Neural crest cell (in vitro differentiated cells): ENCODE measurements around the gene LCN2. TPM values are rescaled to one million over a fixed set of nuclear protein-coding genes. Genes with fewer than 3 reads are reported as not detected.
"Not testable (repeated sequence)": the region's sequence is repeated elsewhere in the genome, so short reads cannot be mapped to it uniquely, and the experiment has no call there.

ENCODE experiments used
- DNase-seq: peaks from one replicate; pipeline ENCODE4 v3.0.0; 2021; ENCODE audit warnings: low read depth, mixed read lengths, low spot score
- H3K27ac Mint-ChIP-seq: one replicate; pipeline ENCODE4 v1.8.0; 2021; ENCODE audit warnings: mild to moderate bottlenecking, mixed read lengths; ENCODE audit not compliant: unreplicated experiment
- H3K27me3 Mint-ChIP-seq: 2 replicates; pipeline ENCODE4 v1.8.0; 2021; ENCODE audit warnings: low read depth, mild to moderate bottlenecking, mixed read lengths
- H3K36me3 Mint-ChIP-seq: 2 replicates; pipeline ENCODE4 v1.8.0; 2021; ENCODE audit warnings: low read depth, mild to moderate bottlenecking, mixed read lengths
- H3K4me1 Mint-ChIP-seq: 2 replicates; pipeline ENCODE4 v1.8.0; 2021; ENCODE audit warnings: mixed read lengths
- H3K4me3 Mint-ChIP-seq: one replicate; pipeline ENCODE4 v1.8.0; 2021; ENCODE audit warnings: mild to moderate bottlenecking, mixed read lengths
- H3K9me3 Mint-ChIP-seq: 2 replicates; pipeline ENCODE4 v1.8.0; 2021; ENCODE audit warnings: mixed read lengths
- total RNA-seq: library from RNA; stranded (reverse); gene quantifications from 2 replicates; pipeline ENCODE4 v1.2.1, GENCODE V29; 2021
- TF ChIP-seq, protein P1 (sequence below): fragments of 200-600 bp; sonication (generic); conservative IDR thresholded peaks from 2 replicates; pipeline ENCODE4 v1.5.0; 2021; ENCODE audit warnings: antibody characterized with exemption, mild to moderate bottlenecking

LCN2 gene
- total RNA-seq, 1 donor from 2014 or later = not detected

GRCh38 chr9:128106181-128106939, 42.9 kb upstream of the LCN2 start:
- Mint-ChIP-seq H3K27me3 (no peaks in the 10 kb centered on the region), H3K9me3 (no peaks in the 10 kb centered on the region), H3K27ac (peak overlapping the region; percentile 75), H3K4me1 (peaks cover 3% of the 10 kb centered on the region), H3K4me3 (no peak overlapping the region), H3K36me3 (no peaks in the 10 kb centered on the region)
- DNase-seq = no peak
- TF ChIP-seq, protein P1, sequence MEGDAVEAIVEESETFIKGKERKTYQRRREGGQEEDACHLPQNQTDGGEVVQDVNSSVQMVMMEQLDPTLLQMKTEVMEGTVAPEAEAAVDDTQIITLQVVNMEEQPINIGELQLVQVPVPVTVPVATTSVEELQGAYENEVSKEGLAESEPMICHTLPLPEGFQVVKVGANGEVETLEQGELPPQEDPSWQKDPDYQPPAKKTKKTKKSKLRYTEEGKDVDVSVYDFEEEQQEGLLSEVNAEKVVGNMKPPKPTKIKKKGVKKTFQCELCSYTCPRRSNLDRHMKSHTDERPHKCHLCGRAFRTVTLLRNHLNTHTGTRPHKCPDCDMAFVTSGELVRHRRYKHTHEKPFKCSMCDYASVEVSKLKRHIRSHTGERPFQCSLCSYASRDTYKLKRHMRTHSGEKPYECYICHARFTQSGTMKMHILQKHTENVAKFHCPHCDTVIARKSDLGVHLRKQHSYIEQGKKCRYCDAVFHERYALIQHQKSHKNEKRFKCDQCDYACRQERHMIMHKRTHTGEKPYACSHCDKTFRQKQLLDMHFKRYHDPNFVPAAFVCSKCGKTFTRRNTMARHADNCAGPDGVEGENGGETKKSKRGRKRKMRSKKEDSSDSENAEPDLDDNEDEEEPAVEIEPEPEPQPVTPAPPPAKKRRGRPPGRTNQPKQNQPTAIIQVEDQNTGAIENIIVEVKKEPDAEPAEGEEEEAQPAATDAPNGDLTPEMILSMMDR = no peak

- Mint-ChIP-seq H3K4me1 (peaks cover 3% of the 10 kb centered on the region), H3K4me3 (no peak overlapping the region), H3K27ac (peak overlapping the region; percentile 19), H3K36me3 (no peaks in the 10 kb centered on the region), H3K9me3 (no peaks in the 10 kb centered on the region), H3K27me3 (no peaks in the 10 kb centered on the region)
- DNase-seq = no peak
- TF ChIP-seq, protein P1 = no peak
Observed at GRCh38 chr9:128106940-128107467, 42.2 kb upstream of the LCN2 start.

DNA sequence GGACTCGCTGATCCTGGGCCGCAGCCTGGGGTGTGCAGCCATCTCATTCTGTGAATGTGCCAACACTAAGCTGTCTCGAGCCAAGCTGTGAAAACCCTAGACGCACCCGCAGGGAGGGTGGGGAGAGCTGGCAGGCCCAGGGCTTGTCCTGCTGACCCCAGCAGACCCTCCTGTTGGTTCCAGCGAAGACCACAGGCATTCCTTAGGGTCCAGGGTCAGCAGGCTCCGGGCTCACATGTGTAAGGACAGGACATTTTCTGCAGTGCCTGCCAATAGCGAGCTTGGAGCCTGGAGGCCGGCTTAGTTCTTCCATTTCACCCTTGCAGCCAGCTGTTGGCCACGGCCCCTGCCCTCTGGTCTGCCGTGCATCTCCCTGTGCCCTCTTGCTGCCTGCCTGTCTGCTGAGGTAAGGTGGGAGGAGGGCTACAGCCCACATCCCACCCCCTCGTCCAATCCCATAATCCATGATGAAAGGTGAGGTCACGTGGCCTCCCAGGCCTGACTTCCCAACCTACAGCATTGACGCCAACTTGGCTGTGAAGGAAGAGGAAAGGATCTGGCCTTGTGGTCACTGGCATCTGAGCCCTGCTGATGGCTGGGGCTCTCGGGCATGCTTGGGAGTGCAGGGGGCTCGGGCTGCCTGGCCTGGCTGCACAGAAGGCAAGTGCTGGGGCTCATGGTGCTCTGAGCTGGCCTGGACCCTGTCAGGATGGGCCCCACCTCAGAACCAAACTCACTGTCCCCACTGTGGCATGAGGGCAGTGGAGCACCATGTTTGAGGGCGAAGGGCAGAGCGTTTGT, 41.6 kb upstream of the LCN2 start:
- DNase-seq = no peak
- no peak overlapping the region for H3K4me3 Mint-ChIP-seq
- peak overlapping the region; percentile 19 for H3K27ac Mint-ChIP-seq
- TF ChIP-seq, protein P1 = no peak
- peaks cover 3% of the 10 kb centered on the region for H3K4me1 Mint-ChIP-seq
- no peaks in the 10 kb centered on the region for H3K9me3 Mint-ChIP-seq
- H3K27me3 Mint-ChIP-seq = no peaks in the 10 kb centered on the region
- H3K36me3 Mint-ChIP-seq = no peaks in the 10 kb centered on the region

DNA sequence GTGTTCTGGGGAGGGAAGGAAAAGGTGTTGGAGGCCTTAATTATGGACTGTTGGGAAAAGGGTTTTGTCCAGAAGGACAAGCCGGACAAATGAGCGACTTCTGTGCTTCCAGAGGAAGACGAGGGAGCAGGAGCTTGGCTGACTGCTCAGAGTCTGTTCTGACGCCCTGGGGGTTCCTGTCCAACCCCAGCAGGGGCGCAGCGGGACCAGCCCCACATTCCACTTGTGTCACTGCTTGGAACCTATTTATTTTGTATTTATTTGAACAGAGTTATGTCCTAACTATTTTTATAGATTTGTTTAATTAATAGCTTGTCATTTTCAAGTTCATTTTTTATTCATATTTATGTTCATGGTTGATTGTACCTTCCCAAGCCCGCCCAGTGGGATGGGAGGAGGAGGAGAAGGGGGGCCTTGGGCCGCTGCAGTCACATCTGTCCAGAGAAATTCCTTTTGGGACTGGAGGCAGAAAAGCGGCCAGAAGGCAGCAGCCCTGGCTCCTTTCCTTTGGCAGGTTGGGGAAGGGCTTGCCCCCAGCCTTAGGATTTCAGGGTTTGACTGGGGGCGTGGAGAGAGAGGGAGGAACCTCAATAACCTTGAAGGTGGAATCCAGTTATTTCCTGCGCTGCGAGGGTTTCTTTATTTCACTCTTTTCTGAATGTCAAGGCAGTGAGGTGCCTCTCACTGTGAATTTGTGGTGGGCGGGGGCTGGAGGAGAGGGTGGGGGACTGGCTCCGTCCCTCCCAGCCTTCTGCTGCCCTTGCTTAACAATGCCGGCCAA, 40.8 kb upstream of the LCN2 start:
- H3K27ac Mint-ChIP-seq = no peak overlapping the region
- peaks cover 2% of the 10 kb centered on the region for H3K36me3 Mint-ChIP-seq
- peaks cover 3% of the 10 kb centered on the region for H3K4me1 Mint-ChIP-seq
- H3K4me3 Mint-ChIP-seq = no peak overlapping the region
- TF ChIP-seq, protein P1 = no peak
- H3K9me3 Mint-ChIP-seq = no peaks in the 10 kb centered on the region
- no peak for DNase-seq
- H3K27me3 Mint-ChIP-seq = no peaks in the 10 kb centered on the region

DNA sequence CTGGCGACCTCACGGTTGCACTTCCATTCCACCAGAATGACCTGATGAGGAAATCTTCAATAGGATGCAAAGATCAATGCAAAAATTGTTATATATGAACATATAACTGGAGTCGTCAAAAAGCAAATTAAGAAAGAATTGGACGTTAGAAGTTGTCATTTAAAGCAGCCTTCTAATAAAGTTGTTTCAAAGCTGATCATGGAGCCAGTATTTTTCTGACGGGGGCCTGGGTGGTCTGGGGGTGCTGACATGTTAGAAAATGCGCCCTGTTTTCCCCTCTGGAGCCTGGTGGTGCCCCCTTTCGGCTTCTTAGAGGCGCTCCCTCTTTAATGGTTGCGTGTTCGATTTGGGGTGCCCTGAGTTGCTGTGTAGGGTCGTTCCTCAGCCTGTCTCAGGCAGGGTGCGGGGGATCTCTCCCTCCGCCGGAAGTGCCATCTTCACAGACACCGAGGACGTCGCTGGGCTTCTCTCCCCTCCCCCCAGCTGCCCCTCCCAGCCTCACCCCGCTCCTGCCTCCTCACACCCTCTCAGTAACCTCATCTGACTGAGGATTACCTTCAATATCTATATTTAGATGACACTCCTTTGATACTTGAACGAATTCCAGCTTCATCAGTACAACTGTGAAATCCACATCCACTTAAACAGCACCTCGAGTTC, 40.1 kb upstream of the LCN2 start:
- Mint-ChIP-seq H3K4me1 (peaks cover 3% of the 10 kb centered on the region), H3K27me3 (no peaks in the 10 kb centered on the region), H3K27ac (no peak overlapping the region), H3K36me3 (peaks cover 5% of the 10 kb centered on the region), H3K4me3 (peak overlapping the region; percentile 4), H3K9me3 (no peaks in the 10 kb centered on the region)
- TF ChIP-seq, protein P1 = no peak
- DNase-seq = no peak

- not testable (repeated sequence) for H3K4me1 Mint-ChIP-seq, DNase-seq, H3K9me3 Mint-ChIP-seq, H3K4me3 Mint-ChIP-seq, H3K27ac Mint-ChIP-seq, H3K27me3 Mint-ChIP-seq, H3K36me3 Mint-ChIP-seq
Observed at GRCh38 chr9:128111726-128112125, 37.5 kb upstream of the LCN2 start.
